Measurements from ENCODE around the gene DLEC1. TPM values are rescaled to one million over a fixed set of nuclear protein-coding genes. Genes with fewer than 3 reads are reported as not detected.

The DLEC1 gene
- polyA plus RNA-seq, 3 donors, result 0.22 to 0.71 (median 0.34) TPM

GRCh38 chr3:38138349-38139190 is 99.6 kb downstream of the DLEC1 start, which contains the start of gene MYD88:
TSS of gene MYD88 (plus strand) at chr3:38138661. CDS start at chr3:38138701, 40 bp downstream.
- peak within 1 kb of the TSS; percentile 22 for H3K27ac ChIP-seq (ENCODE audit: low read depth, low read length)
- WGBS, 3 donors, result 0 to 3% (median 1%) methylated on average over 52 to 65 of the region's 65 CpGs

- 3 to 10% (median 3%) methylated on average over 8 of the region's 8 CpGs for WGBS, 3 donors
- no peak overlapping the region for H3K27ac ChIP-seq (ENCODE audit: low read depth, low read length)
Measured at GRCh38 chr3:38139191-38139590, 100.2 kb downstream of the DLEC1 start.

DNA sequence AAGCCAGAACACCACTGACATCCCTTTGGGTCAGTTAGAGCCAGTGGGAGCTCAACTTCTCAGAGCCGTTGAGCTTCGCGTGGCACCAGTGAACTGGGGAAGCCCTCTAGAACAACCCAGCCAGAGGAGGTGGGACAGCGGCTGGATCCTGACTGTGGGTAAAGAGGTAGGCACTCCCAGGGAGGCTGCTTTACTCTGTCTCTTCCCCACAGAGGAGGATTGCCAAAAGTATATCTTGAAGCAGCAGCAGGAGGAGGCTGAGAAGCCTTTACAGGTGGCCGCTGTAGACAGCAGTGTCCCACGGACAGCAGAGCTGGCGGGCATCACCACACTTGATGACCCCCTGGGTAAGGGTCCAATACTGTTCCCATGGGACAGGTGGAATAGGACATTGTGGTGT is 100.6 kb downstream of the DLEC1 start:
- 83 to 91% (median 86%) methylated on average over 7 of the region's 7 CpGs for WGBS, 3 donors
- H3K27ac ChIP-seq (ENCODE audit: low read depth, low read length), result no peak overlapping the region

GRCh38 chr3:38140326-38141172 is 101.5 kb downstream of the DLEC1 start:
- WGBS, 3 donors, result 95 to 96% (median 96%) methylated on average over 13 of the region's 13 CpGs
- no peak overlapping the region for H3K27ac ChIP-seq (ENCODE audit: low read depth, low read length)

DNA sequence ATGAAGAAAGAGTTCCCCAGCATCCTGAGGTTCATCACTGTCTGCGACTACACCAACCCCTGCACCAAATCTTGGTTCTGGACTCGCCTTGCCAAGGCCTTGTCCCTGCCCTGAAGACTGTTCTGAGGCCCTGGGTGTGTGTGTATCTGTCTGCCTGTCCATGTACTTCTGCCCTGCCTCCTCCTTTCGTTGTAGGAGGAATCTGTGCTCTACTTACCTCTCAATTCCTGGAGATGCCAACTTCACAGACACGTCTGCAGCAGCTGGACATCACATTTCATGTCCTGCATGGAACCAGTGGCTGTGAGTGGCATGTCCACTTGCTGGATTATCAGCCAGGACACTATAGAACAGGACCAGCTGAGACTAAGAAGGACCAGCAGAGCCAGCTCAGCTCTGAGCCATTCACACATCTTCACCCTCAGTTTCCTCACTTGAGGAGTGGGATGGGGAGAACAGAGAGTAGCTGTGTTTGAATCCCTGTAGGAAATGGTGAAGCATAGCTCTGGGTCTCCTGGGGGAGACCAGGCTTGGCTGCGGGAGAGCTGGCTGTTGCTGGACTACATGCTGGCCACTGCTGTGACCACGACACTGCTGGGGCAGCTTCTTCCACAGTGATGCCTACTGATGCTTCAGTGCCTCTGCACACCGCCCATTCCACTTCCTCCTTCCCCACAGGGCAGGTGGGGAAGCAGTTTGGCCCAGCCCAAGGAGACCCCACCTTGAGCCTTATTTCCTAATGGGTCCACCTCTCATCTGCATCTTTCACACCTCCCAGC is 102.4 kb downstream of the DLEC1 start:
- 93 to 94% (median 93%) methylated on average over 7 of the region's 7 CpGs for WGBS, 3 donors

DNA sequence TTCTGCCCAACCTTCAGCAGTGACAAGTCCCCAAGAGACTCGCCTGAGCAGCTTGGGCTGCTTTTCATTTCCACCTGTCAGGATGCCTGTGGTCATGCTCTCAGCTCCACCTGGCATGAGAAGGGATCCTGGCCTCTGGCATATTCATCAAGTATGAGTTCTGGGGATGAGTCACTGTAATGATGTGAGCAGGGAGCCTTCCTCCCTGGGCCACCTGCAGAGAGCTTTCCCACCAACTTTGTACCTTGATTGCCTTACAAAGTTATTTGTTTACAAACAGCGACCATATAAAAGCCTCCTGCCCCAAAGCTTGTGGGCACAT is 102.9 kb downstream of the DLEC1 start:
- no peak overlapping the region for H3K27ac ChIP-seq (ENCODE audit: low read depth, low read length)
- WGBS, 3 donors, result 86 to 96% (median 95%) methylated on average over 2 of the region's 2 CpGs

More for the DNA sequence above, 102.4 kb downstream of the DLEC1 start:
- H3K27ac ChIP-seq (ENCODE audit: low read depth, low read length), result no peak overlapping the region

- 71 to 94% (median 88%) methylated on average over 1 of the region's 1 CpG for WGBS, 3 donors
Measured at GRCh38 chr3:38142959-38143358, 104.0 kb downstream of the DLEC1 start.

DNA sequence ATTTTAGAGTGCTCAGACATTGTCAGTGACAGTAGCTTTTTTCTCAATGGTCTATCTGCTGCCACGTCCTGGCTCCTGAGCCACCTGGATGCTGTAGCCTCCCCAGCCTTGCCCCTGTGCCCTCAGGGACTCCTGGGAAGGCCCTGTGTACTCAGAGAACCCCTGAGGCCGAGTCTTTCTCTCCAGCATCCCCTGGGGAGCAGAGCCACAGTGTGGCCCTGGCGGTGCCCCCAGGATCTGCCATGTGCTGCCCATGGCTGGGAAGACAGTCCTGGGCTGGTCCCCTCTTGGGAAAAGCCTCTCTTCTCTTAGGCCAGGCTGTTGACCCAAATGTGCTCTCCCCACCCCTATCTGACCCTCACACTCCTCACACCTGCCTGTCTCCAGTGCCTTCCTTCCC is 104.5 kb downstream of the DLEC1 start:
- WGBS, 3 donors, result 54 to 82% (median 75%) methylated on average over 3 of the region's 3 CpGs
- H3K27ac ChIP-seq (ENCODE audit: low read depth, low read length), result no peak overlapping the region

More at GRCh38 chr3:38142959-38143358, 104.0 kb downstream of the DLEC1 start:
- H3K27ac ChIP-seq (ENCODE audit: low read depth, low read length), result no peak overlapping the region

- no peak overlapping the region for H3K27ac ChIP-seq (ENCODE audit: low read depth, low read length)
- WGBS, 3 donors, result 88 to 93% (median 90%) methylated on average over 2 of the region's 2 CpGs
Measured at GRCh38 chr3:38146504-38146903, 107.5 kb downstream of the DLEC1 start.

GRCh38 chr3:38147421-38147820 is 108.4 kb downstream of the DLEC1 start:
- WGBS, 3 donors, result 56 to 90% (median 74%) methylated on average over 3 of the region's 3 CpGs

GRCh38 chr3:38148311-38148882 is 109.4 kb downstream of the DLEC1 start:
- no peak overlapping the region for H3K27ac ChIP-seq (ENCODE audit: low read depth, low read length)
- WGBS, 3 donors, result 48 to 81% (median 64%) methylated on average over 5 of the region's 5 CpGs

More at GRCh38 chr3:38147421-38147820, 108.4 kb downstream of the DLEC1 start:
- no peak overlapping the region for H3K27ac ChIP-seq (ENCODE audit: low read depth, low read length)

DNA sequence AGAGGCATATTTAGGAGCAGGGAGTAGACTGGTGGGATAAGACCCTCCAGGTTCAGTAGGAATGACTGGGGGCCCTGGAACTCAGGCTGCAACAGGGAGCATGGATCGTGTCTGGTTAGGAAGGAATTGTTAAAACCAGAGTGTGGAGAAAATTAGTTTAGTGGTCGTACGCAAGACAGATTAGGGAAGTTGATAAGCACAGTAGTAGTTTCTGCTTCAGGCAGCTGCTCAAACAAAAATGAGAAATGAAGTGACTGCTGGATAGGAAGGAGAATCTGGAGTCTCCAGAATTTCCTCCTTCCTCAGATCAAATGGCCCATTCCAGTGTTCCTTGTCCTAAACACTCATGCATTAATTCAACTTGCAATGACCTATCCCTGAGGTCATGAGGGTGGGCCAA is 110.7 kb downstream of the DLEC1 start:
- no peak overlapping the region for H3K27ac ChIP-seq (ENCODE audit: low read depth, low read length)
- WGBS, 3 donors, result 30 to 53% (median 53%) methylated on average over 3 of the region's 3 CpGs

GRCh38 chr3:38150780-38151528 is 111.9 kb downstream of the DLEC1 start:
- no peak overlapping the region for H3K27ac ChIP-seq (ENCODE audit: low read depth, low read length)
- 83 to 88% (median 84%) methylated on average over 3 of the region's 3 CpGs for WGBS, 3 donors

- WGBS, 3 donors, result 80 to 92% (median 82%) methylated on average over 3 of the region's 3 CpGs
- H3K27ac ChIP-seq (ENCODE audit: low read depth, low read length), result peak overlapping the region; percentile 52
Measured at GRCh38 chr3:38151667-38152265, 112.8 kb downstream of the DLEC1 start.

- no peak overlapping the region for H3K27ac ChIP-seq (ENCODE audit: low read depth, low read length)
- WGBS, 3 donors, result 87 to 94% (median 92%) methylated on average over 2 of the region's 2 CpGs
Measured at GRCh38 chr3:38152609-38153008, 113.6 kb downstream of the DLEC1 start.

- H3K27ac ChIP-seq (ENCODE audit: low read depth, low read length), result no peak overlapping the region
- WGBS, 3 donors, result 92 to 100% (median 93%) methylated on average over 2 of the region's 2 CpGs
Measured at GRCh38 chr3:38153221-38153620, 114.2 kb downstream of the DLEC1 start.

DNA sequence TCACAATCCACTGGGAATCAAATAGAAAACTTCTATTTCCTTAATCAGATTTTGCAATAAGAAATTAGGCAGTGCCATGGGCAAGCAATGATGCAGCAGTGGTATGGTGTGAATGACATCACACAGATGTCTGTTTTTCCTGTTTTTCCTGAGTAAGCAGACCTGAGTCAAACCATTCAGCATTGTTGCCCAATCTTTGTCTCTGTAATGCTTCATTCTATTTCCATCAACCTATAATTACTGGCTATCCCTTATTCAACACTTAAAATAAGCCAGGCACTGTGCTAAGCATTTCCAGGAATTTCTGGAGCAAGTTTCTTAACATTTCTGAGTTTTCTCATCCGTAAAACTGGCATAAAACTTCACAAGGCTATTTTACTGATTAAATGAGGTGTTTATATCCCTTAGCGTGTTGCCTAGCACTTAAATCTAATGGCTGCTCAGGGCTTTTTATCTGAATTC is 115.1 kb downstream of the DLEC1 start:
- no peak overlapping the region for H3K27ac ChIP-seq (ENCODE audit: low read depth, low read length)
- WGBS, 3 donors, result 70 to 86% (median 71%) methylated on average over 2 of the region's 2 CpGs
